GM19099 (cell line): ENCODE measurements around the gene LMBR1.

Experiments
- POLR2A ChIP-seq: IDR thresholded peaks from 3 replicates; pipeline ENCODE4 v1.6.1; 2011; ENCODE audit warnings: low read depth; ENCODE audit not compliant: insufficient read length; ENCODE audit errors: extremely low read depth

LMBR1 gene

DNA sequence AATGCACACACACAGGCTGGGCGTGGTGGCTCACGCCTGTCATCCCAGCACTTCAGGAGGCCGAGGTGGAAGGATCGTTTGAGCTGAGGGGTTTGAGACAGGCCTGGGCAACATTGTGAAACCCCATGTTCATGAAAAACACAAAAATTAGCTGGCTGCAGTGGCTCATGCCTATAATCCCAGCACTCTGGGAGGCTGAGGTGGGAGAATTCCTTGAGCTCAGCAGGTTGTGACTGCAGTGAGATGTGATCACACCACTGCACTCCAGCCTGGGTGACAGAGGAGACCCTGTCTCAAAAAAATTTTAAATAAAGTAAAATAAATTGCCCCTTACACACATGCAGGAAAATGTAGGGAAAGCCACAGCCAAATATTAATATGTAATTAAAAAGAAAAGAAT is 208.3 kb downstream of the LMBR1 start:
- no peak for TF ChIP-seq POLR2A

DNA sequence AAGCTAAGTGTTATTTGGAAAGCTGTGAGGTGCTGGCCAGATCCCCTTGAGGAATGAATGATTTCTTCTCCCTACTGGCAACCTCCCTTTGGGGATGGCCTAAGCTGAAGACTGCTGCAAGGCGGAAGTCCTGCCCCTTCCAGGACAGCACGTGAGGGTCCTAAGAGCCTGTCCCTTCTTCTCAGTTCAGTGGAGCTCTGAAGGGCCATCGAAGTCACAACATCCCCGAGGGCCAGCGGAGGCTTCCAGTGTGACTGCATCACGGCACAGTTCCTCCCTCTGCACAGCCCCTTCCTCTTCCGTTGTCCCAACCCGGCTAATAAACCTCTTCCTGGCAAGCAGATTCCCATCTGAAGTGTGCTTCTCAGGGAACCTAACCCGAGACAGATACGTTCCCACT is 208.7 kb downstream of the LMBR1 start:
- no peak for TF ChIP-seq POLR2A

- TF ChIP-seq POLR2A = no peak
These were observed 210.1 kb downstream of the LMBR1 start for GRCh38 chr7:156682928-156683327.

- no peak for TF ChIP-seq POLR2A
These were observed 212.7 kb downstream of the LMBR1 start for GRCh38 chr7:156680281-156680680.

DNA sequence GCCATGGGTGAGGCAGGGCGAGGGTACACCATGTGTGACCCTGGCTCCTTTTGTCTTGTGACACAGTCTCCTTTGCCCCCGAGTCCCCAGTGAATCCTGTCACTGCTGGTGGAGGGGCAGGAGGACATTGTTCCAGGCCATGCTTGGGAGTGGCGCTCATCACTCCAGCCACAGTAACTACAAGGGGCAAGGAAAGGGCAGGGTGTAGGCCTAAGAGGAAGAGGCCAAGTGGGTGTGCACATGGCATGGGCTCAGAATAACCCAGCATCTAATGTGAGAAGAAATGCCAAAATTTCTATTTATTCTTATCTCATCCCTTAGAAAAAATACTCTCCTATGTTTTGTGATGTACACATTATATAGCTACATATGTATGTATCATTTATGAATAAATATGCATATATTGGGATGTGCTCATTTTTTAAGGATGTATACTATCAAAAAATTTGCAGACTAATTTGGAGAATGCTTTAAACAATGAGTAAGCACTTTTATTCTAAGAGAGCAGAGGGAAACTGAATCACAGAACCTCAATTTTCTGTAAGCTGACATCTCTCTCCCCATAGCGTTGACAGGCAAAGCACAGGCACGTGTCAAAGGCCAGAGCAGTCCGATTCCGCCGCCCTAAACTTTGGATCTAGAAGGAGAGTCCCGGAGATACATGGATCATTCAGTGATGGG is 215.5 kb downstream of the LMBR1 start:
- no peak for TF ChIP-seq POLR2A

DNA sequence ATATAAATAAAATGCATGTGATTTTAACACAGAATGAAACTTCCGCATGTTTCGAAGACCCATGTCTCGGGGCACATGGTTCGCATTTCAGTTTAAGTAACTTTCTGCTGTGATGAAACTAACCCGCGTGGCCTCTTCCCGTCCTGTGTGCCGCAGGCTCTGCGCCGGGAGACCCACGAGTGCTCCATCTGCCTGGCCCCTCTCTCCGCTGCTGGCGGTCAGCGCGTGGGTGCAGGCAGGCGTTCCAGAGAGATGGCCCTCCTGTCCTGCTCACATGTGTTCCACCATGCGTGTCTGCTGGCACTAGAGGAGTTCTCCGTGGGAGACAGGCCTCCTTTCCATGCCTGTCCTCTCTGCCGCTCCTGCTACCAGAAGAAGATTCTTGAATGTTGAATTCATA is 216.7 kb downstream of the LMBR1 start:
- no peak for TF ChIP-seq POLR2A

DNA sequence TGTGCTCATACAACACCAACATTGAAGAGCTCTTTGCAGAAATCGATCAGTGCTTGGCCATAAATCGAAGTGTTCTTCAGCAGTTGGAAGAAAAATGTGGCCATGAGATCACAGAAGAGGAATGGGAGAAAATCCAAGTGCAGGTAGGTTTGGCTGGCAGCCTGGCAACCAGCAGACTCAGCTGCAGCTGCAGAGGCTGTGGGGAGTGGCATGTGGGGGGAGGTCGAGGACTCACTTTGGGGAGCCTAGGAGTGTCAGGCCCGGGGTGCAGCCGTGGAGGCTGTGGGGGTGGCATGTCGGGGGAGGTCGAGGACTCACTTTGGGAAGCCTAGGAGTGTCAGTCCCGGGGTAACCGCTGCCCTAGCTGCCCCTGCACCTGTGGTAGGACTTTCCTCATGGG is 217.3 kb downstream of the LMBR1 start:
- no peak for TF ChIP-seq POLR2A

GRCh38 chr7:156673902-156674301 is 219.1 kb downstream of the LMBR1 start:
- no peak for TF ChIP-seq POLR2A

DNA sequence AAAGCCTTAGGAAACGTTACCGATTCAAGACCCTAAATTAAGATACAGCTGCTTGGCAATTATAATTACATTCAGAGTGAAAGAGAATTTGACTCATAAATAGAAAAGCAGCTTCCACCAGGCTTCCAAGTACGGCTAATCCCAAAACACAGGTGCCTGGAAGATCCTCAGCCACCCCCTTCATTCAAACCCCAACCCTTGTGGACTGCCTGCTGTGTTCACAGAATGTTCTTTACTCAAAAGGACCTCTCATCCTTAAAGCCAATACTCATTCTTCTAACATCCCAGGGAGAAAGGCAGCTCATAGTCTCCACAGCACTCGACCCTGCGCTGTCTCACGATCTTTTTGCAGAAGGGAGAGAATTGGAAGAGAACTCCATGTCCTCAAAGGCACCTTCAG is 219.5 kb downstream of the LMBR1 start:
- no peak for TF ChIP-seq POLR2A

DNA sequence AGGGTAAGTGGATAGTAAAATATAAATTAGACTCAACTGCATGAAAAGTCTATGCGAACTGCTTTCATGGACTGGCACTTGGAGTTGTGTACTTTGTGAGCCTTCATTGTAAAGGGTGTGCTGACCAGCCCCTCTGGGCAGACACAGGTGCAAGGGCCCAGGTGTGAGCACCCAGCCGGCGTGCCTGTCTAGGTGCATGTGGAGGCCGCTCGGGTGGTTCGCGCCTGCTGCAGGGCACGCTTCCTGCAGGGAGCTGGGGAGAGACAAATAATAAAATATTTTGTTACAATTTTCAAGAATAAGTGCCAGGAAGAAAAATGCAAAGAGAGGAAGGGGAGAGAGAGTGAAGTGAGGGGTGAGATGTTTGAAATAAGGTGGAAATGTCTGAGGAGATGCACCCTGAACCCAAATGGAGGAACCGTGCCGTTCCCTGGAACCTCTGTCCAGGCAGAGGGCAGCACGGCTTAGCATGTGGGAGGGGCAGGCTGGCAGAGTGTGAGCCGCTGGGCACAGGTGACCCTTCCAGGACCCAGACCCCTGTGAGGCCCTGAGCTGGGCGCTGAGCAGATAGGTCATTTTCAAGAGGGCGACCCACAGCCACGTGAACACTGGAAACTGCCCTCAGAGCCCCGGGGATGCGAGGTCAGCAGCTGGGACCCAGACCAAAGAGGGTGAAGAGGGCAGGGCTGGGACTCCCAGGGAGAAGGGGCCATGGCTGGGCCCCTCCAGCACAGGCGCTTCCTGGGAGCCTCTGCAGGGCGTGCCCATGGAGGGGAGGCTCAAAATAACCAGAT is 223.8 kb downstream of the LMBR1 start:
- no peak for TF ChIP-seq POLR2A

GRCh38 chr7:156668130-156668741 is 224.7 kb downstream of the LMBR1 start:
- TF ChIP-seq POLR2A = no peak

- TF ChIP-seq POLR2A = no peak
These were observed 225.9 kb downstream of the LMBR1 start for GRCh38 chr7:156667110-156667426.

GRCh38 chr7:156666368-156667109 is 226.4 kb downstream of the LMBR1 start:
- TF ChIP-seq POLR2A = no peak

DNA sequence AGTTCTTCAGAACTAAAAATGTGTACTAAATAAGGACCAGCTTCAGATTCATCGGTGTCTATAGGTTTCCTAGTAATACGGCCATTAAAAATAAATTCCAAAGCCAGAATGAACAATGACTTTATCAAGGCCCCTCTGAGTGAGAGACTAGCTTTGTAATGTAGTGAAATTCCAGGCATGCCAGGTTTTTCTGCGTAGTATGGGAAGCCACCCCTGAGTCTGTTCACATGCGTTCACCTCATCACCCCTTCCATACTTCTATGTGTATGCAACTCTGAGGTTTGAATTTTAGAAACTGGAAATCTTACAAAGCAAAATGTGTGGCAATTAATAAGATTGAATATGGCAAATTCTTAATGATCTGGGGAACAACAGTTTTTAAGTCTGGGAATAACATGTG is 227.9 kb downstream of the LMBR1 start:
- TF ChIP-seq POLR2A = no peak

DNA sequence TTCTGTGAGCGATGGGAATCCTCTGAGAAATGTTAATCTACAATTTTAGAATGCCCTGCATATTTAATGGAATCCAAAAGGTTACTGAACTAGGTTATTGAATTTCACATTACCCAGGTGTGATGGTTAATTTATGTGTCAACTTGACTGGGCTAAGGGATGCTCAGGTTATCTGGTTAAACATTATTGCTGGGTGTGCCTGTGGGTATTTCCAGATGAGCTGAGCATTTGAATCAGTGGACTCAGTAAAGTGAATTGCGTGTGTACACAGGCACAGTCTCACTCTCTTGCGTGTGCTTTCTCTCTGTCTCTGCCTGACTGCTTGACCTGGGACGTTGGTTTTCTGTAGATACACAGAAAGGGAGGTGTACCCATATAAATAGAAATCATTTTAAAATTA is 230.7 kb downstream of the LMBR1 start:
- no peak for TF ChIP-seq POLR2A
